Esophagus squamous epithelium (tissue), 4 donors: ENCODE results near the gene ACOT13.

Experiments used
- CTCF ChIP-seq, 6 experiments: fragments of 450-650 bp in 4 of 6; fragments of 200-600 bp in 2 of 6; sonication (generic) in 2 of 6; IDR thresholded peaks; one replicate each; pipeline ENCODE4 v1.5.1; 2016 to 2019; ENCODE audit warnings: antibody characterized with exemption in 6 of 6, mild to moderate bottlenecking in 4 of 6, moderate library complexity in 4 of 6
- POLR2A ChIP-seq, 4 donors: fragments of 450-650 bp; IDR thresholded peaks; one replicate each; pipeline ENCODE4 v1.6.1; 2017; ENCODE audit warnings: antibody characterized with exemption in 4 of 4, mild to moderate bottlenecking in 4 of 4, moderate library complexity in 3 of 4

GRCh38 chr6:24649691-24650090, 17.2 kb upstream of the ACOT13 start:
- TF ChIP-seq CTCF (IDR thresholded peaks at IDR 0.05) (no peak), POLR2A (IDR thresholded peaks at IDR 0.05) (no peak)
